HFF-Myc (cell line): Measurements from ENCODE around the gene DNAJC3.

Source experiments
- DNase-seq: peaks from one replicate; pipeline ENCODE4 v3.0.0-alpha.2; 2011; ENCODE audit warnings: low read depth; ENCODE audit errors: extremely low read depth
- H3K4me3 ChIP-seq: replicated peaks from 2 replicates; pipeline ENCODE4 v1.5.1; 2011; ENCODE audit warnings: low read depth, mild to moderate bottlenecking, control low read depth, low read length
- TF ChIP-seq, protein P1 (sequence below): IDR thresholded peaks from 2 replicates; pipeline ENCODE4 v1.5.1; 2012; ENCODE audit warnings: mild to moderate bottlenecking, low read depth, low read length, control low read depth; ENCODE audit errors: missing control alignments

Gene DNAJC3

DNA sequence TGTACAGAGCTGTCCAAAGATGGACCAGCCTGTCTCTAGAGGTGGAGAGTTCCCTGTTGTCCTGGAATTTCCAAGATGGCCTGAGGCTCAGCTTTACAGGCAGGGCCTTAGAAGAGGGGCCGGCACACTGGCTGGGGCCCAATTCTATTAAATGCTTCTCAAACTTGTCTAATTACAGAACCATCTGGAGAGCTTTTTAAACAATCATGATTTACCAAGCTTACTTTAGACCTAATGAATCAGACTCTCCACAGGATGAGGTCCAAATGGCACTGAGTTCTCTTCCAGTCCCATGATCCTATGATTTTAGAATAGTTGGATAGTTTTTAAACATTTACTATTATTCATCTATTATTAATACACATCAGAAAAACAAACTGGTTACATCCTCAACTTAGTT, 123.5 kb downstream of the DNAJC3 start:
- no peak overlapping the region for H3K4me3 ChIP-seq
- TF ChIP-seq, protein P1, sequence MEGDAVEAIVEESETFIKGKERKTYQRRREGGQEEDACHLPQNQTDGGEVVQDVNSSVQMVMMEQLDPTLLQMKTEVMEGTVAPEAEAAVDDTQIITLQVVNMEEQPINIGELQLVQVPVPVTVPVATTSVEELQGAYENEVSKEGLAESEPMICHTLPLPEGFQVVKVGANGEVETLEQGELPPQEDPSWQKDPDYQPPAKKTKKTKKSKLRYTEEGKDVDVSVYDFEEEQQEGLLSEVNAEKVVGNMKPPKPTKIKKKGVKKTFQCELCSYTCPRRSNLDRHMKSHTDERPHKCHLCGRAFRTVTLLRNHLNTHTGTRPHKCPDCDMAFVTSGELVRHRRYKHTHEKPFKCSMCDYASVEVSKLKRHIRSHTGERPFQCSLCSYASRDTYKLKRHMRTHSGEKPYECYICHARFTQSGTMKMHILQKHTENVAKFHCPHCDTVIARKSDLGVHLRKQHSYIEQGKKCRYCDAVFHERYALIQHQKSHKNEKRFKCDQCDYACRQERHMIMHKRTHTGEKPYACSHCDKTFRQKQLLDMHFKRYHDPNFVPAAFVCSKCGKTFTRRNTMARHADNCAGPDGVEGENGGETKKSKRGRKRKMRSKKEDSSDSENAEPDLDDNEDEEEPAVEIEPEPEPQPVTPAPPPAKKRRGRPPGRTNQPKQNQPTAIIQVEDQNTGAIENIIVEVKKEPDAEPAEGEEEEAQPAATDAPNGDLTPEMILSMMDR = no peak
- no peak for DNase-seq

- H3K4me3 ChIP-seq = no peak overlapping the region
- TF ChIP-seq, protein P1 = no peak
- DNase-seq = no peak
These were observed 124.9 kb downstream of the DNAJC3 start for GRCh38 chr13:95801825-95802224.

GRCh38 chr13:95805921-95806320, 129.0 kb downstream of the DNAJC3 start:
- no peak overlapping the region for H3K4me3 ChIP-seq
- DNase-seq = no peak
- TF ChIP-seq, protein P1 = no peak

GRCh38 chr13:95809429-95809828, 132.5 kb downstream of the DNAJC3 start:
- no peak for DNase-seq
- H3K4me3 ChIP-seq = no peak overlapping the region
- TF ChIP-seq, protein P1 = no peak

- no peak for DNase-seq
- no peak overlapping the region for H3K4me3 ChIP-seq
- TF ChIP-seq, protein P1 = no peak
These were observed 136.2 kb downstream of the DNAJC3 start for GRCh38 chr13:95813139-95813538.

DNA sequence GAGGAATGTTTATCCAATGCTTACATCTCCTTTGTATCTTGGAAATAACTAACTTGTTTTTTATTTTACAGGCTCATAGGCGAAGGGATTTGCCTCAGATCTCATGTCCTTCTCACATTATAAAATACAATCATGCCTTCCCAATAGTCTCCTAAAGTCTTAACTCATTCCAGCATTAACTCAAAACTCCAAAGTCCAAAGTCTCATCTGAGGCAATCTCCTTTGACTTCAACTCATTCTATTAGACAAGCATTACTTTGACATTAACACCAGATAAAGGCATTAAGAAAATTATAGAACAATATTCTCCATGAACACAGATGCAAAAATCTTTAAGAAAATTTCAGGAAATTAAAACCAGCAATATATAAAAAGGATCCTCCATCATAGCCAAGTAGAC, 137.6 kb downstream of the DNAJC3 start:
- TF ChIP-seq, protein P1 = no peak
- H3K4me3 ChIP-seq = no peak overlapping the region
- no peak for DNase-seq

- TF ChIP-seq, protein P1 = no peak
- no peak overlapping the region for H3K4me3 ChIP-seq
- no peak for DNase-seq
These were observed 145.4 kb downstream of the DNAJC3 start for GRCh38 chr13:95822303-95822702.
